Measurements from ENCODE around the gene SLC34A3. TPM values are rescaled to one million over a fixed set of nuclear protein-coding genes. Genes with fewer than 3 reads are reported as not detected.

SLC34A3 gene
- total RNA-seq, 1 experiment from 2014 or later = 0.13 TPM

GRCh38 chr9:137234758-137235423, 4.2 kb downstream of the SLC34A3 start (continued):
- no peak for TF ChIP-seq ATF1 (CRISPR knock-in tag; IDR thresholded peaks at IDR 0.05)
- no peak for TF ChIP-seq CBFB (CRISPR knock-in tag; IDR thresholded peaks at IDR 0.05; ENCODE audit: low read depth)

GRCh38 chr9:137235424-137236237, 4.9 kb downstream of the SLC34A3 start:
- Mint-ChIP-seq H3K4me1 (peaks cover 18% of the 10 kb centered on the region), H3K27ac (no peak overlapping the region; the same call in 1 of the 2 replicates), H3K4me3 (no peak overlapping the region), H3K36me3 (no peaks in the 10 kb centered on the region), H3K9me3 (no peaks in the 10 kb centered on the region), H3K27me3 (ENCODE audit: low read depth) (no peaks in the 10 kb centered on the region)
- ChIA-PET CTCF (interaction anchor here (0.6 to 4.6 kb wide), 56 partner anchors 9 to 631 kb away, joined by 3 to 143 read pairs (median 8); partner anchors contain the start of genes CYSRT1, EXD3, GRIN1 and LRRC26), POLR2A (interaction anchor here (0.5 to 0.7 kb wide), 3 partner anchors 21 to 121 kb away, joined by 3 to 4 read pairs (median 3); partner anchors contain the start of gene DPP7)
- peak; percentile 27 for ATAC-seq
- no peak for TF ChIP-seq ATF2 (CRISPR knock-in tag; IDR thresholded peaks at IDR 0.05; ENCODE audit: borderline replicate concordance, low read depth)
- no peak for TF ChIP-seq CTCF (IDR thresholded peaks at IDR 0.05)
- TF ChIP-seq GRHL2 (CRISPR knock-in tag; IDR thresholded peaks at IDR 0.05; ENCODE audit: insufficient replicate concordance, severe bottlenecking) = no peak
- TF ChIP-seq ZNF423 (CRISPR knock-in tag; IDR thresholded peaks at IDR 0.05) = 0 out of 2 replicates have a peak, but pooled peaks have one; percentile 8
- no peak for TF ChIP-seq TEAD1 (CRISPR knock-in tag; IDR thresholded peaks at IDR 0.05)
- TF ChIP-seq KAT7 (CRISPR knock-in tag; IDR thresholded peaks at IDR 0.05; ENCODE audit: borderline replicate concordance) = peak; percentile 84; the same call in 1 of the 2 replicates
- TF ChIP-seq ZNF232 (CRISPR knock-in tag; IDR thresholded peaks at IDR 0.05) = no peak
- TF ChIP-seq ZNF396 (CRISPR knock-in tag; IDR thresholded peaks at IDR 0.05; ENCODE audit: borderline replicate concordance) = no peak
- TF ChIP-seq OVOL2 (CRISPR knock-in tag; IDR thresholded peaks at IDR 0.05; ENCODE audit: borderline replicate concordance) = no peak
- no peak for TF ChIP-seq TP53 (CRISPR knock-in tag; IDR thresholded peaks at IDR 0.05)
- TF ChIP-seq AR (CRISPR knock-in tag; IDR thresholded peaks at IDR 0.05) = no peak
- peak; percentile 55 for DNase-seq (ENCODE audit: low spot score)

GRCh38 chr9:137236238-137236935, 5.7 kb downstream of the SLC34A3 start:
- Mint-ChIP-seq H3K36me3 (no peaks in the 10 kb centered on the region), H3K4me3 (no peak overlapping the region), H3K27ac (no peak overlapping the region), H3K4me1 (peaks cover 18% of the 10 kb centered on the region), H3K27me3 (ENCODE audit: low read depth) (no peaks in the 10 kb centered on the region), H3K9me3 (no peaks in the 10 kb centered on the region)
- ATAC-seq (peak; percentile 23), DNase-seq (ENCODE audit: low spot score) (peak; percentile 96)
- CTCF ChIA-PET = interaction anchor here (0.6 to 4.6 kb wide), 91 partner anchors 11 to 632 kb away, joined by 3 to 143 read pairs (median 6); partner anchors contain the start of genes CYSRT1, ENTPD2, ENTPD8 and EXD3
- POLR2A ChIA-PET = interaction anchor here (0.5 to 0.9 kb wide), 3 partner anchors 21 to 122 kb away, joined by 3 to 4 read pairs (median 3); partner anchors contain the start of genes DPP7 and NRARP
- peak; percentile 98 for TF ChIP-seq CTCF (IDR thresholded peaks at IDR 0.05)
- TF ChIP-seq GABPB1 (CRISPR knock-in tag; IDR thresholded peaks at IDR 0.05) = peak; percentile 52; the same call in 1 of the 2 replicates
- no peak for TF ChIP-seq ZMAT4 (CRISPR knock-in tag; IDR thresholded peaks at IDR 0.05)
- TF ChIP-seq MAX (CRISPR knock-in tag; IDR thresholded peaks at IDR 0.05) = peak; percentile 52; the same call in 1 of the 2 replicates
- TF ChIP-seq OVOL2 (CRISPR knock-in tag; IDR thresholded peaks at IDR 0.05; ENCODE audit: borderline replicate concordance) = no peak
- 0 out of 2 replicates have a peak, but pooled peaks have one; percentile 34 for TF ChIP-seq E2F5 (CRISPR knock-in tag; IDR thresholded peaks at IDR 0.05)
- TF ChIP-seq ZNF423 (CRISPR knock-in tag; IDR thresholded peaks at IDR 0.05) = peak; percentile 87
- no peak for TF ChIP-seq ATF3 (CRISPR knock-in tag; conservative IDR thresholded peaks at IDR 0.05)

All from WTC11 (cell line).